Left renal pelvis (tissue), 4 donors: ENCODE data around the gene SLC22A15. TPM values are rescaled to one million over a fixed set of nuclear protein-coding genes. Genes with fewer than 3 reads are reported as not detected.
"Not testable (repeated sequence)": the region's sequence is repeated elsewhere in the genome, so short reads cannot be mapped to it uniquely, and the experiment has no call there.

Source experiments
- DNase-seq, 4 donors: peaks; one replicate each; pipeline ENCODE4 v3.0.0-alpha.2; 2013; ENCODE audit warnings: low read depth in 4 of 4, low spot score in 3 of 4
- polyA plus RNA-seq, 4 donors: library from polyadenylated mRNA; unstranded; fragments of 120-200 nt; gene quantifications; one replicate each; pipeline ENCODE4 v1.2.1, GENCODE V29; 2013; ENCODE audit not compliant: insufficient read length in 4 of 4

SLC22A15 gene
- polyA plus RNA-seq, 4 donors = 2.9 to 7.6 (median 5.8) TPM

DNA sequence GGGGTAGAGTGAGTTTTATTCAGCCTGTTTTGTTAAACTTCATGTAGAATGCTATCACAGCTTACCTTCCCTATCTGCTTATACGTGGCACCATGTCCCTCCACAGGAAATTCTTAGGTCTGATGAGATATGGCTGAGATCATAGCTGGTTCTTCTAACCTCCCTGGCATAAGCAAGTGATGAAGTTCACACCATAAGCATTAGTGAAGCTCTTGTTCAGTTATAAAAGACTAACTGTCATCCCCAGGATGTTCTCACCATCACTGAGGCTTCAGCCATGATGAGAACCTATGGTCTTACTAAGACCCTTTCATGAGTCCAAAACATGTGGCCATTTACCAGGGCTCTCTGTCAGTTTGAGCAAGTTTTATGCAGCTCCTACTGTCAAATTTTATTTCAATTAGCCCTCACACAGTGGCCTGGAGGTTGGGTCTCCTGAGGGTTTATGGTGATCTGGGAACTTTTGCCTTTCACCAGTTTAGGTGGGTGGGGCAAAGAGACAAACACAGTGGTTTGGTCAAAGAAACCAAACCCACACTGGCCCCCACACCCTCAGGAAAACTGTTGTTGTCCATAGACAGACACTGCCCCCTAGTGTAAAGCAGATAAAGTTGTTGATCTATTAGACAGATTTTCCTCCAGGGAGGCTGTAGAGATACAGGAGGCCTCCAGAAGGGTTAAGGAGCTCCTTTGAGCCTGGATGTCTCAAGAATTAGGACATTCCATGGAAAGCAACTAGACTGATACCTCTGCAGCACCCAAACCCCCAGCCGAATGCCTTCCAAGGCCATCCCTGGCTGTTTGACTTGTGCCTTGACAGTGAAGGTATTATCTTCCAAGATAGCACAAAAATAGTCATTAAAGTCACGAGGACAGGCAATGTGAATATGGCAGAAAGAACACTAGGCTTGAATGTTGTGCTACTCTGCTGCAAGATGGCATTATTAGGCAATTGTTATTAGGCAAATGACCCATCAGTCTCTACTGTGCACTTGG, 5.0 kb downstream of the SLC22A15 start:
- no peak for DNase-seq

DNA sequence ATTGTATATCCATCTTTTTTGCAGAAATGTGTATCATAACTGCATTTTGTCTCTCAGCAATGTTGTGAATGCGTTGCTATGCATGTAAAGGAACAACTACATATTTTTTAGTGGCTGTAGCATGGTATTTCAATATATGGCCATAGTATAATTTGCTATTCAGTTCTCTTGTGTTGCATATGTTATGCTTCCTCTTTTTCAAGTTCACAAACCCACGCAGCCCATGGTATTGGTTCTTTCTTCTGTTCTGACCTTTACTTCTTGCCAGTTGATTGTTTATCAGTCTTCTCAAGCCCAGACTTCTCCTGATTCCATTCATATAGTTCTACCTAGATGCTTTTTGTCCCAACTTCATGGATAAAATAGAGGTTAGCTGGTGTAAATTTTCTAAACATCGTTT, 6.1 kb downstream of the SLC22A15 start:
- DNase-seq = no peak

DNA sequence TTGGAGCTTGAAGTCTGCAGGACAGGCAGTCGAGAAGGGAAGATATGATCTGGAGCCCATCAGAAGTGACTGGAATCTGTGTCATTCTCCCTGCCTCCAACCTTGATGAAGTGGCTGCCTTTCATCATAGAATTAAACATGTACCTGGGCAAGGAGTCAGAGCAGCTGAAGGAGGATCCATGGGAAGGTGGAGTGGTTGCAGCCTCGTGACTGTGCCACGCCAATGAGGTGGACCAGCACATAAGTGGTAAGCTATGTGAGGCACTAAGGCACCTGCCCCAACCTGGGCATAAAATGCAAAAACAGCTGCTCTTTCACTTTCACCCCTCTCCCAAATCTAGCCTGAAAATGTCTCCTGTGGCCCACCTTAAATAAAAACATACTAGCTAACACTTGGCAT, 7.3 kb downstream of the SLC22A15 start:
- no peak for DNase-seq

- no peak for DNase-seq
Measured at GRCh38 chr1:115987623-115988022, 11.3 kb downstream of the SLC22A15 start.

- no peak for DNase-seq
Measured at GRCh38 chr1:115988953-115989352, 12.6 kb downstream of the SLC22A15 start.

DNA sequence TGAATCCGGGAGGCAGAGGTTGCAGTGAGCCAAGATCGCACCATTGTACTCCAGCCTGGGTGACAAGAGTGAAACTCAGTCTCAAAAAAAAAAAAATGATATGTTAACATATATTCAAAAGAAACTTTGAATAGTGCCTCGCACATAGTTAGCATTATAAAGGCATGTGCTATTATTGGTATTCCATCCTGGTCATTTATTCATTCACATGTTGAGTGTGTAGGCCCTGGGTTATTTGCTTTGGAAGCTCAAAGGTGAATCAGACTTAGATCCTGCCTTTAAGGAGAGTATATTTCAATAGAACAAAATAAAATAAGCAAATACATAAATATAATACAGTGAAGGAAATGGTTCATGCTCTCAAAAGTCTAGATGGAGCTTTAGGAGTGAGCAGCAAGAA, 13.4 kb downstream of the SLC22A15 start:
- no peak for DNase-seq

DNA sequence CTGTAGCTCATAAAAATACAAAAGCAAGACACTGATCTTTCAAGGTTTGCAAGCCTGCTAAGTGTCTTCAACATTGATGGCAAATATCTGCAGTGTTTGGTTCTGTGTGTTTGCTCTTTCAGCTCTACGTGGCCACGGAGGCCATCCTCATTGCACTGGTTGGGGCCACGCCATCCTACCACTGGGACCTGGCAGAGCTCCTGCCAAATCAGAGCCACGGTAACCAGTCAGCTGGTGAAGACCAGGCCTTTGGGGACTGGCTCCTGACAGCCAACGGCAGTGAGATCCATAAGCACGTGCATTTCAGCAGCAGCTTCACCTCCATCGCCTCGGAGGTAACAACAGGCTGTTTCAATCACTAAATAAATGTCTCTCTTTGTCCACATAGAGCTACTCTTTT, 15.6 kb downstream of the SLC22A15 start:
- no peak for DNase-seq

DNA sequence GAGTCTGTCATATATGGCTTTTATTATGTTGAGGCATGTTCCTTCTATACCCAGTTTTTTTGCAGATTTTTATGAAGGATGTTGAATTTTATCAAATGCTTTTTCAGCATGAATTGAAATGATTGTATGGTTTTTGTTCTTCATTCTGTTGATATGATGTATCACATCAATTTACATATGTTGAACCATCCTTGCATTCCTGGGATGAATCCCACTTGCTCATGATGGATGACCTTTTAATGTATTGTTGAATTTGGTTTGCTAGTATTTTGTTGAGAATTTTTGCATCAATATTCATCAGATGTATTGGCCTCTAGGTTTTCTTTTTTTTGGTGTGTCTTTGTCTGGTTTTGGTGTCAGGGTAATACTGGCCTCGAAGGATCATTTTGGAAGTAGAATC, 21.6 kb downstream of the SLC22A15 start:
- DNase-seq = not testable (repeated sequence)

GRCh38 chr1:116001739-116002487, 25.6 kb downstream of the SLC22A15 start:
- no peak for DNase-seq

GRCh38 chr1:116002781-116003420, 26.6 kb downstream of the SLC22A15 start:
- no peak for DNase-seq

DNA sequence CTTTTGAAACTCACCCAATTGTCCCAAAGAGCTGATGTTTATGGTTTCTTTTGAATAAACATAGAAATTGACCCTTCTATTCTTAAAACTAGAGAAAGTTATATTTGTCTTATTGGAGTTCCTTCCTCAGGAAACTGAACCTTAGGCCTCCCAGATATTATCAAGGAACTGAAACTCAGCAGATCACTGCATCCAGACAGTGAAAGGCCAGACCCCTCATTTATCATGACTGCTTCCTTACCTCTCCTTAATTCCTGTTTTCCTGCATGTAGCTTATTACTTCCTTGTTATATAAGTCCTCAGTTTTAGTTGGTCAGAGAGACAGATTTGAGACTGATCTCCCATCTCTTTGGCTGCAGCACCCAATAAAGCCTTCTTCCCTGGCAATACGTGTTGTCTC, 27.5 kb downstream of the SLC22A15 start:
- DNase-seq = no peak

GRCh38 chr1:116006486-116006964, 30.2 kb downstream of the SLC22A15 start:
- DNase-seq = no peak

- DNase-seq = no peak
Measured at GRCh38 chr1:116008656-116009390, 32.5 kb downstream of the SLC22A15 start.

DNA sequence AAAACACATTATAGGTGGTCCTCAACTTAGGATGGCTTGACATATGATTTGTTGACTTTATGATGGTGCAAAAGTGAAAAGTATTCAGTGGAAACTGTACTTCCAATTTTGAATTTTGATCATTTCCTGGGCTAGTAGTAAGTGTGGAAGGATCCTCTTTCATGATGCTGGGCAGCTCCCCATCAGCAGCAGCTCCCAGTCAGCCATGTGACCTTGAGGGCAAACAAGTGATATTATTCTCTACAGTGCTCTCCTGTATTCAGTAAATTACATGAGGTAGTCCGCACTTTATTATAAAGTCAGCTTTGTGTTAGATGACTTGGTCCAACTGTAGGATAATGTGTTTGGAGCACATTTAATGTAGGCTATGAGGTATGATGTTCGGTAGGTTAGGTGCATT, 36.4 kb downstream of the SLC22A15 start:
- no peak for DNase-seq

- no peak for DNase-seq
Measured at GRCh38 chr1:116015679-116016078, 39.4 kb downstream of the SLC22A15 start.

DNA sequence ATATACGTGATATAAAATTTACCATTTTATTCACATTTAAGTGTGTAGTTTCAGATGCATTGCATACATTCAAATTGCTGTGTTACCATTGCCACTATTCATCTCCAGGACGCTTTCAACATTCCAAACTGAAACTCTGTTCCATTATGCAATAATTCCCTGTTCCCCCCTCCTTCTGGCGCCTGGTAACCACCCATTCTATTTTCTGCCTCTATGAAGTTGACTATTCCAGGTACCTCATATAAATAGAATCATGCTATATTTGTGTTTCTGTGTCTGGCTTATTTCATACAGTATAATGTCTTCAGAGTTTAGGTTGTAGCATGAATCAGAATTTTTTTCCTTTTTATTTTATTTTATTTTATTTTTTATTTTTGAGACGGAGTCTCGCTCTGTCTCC, 41.7 kb downstream of the SLC22A15 start:
- no peak for DNase-seq

DNA sequence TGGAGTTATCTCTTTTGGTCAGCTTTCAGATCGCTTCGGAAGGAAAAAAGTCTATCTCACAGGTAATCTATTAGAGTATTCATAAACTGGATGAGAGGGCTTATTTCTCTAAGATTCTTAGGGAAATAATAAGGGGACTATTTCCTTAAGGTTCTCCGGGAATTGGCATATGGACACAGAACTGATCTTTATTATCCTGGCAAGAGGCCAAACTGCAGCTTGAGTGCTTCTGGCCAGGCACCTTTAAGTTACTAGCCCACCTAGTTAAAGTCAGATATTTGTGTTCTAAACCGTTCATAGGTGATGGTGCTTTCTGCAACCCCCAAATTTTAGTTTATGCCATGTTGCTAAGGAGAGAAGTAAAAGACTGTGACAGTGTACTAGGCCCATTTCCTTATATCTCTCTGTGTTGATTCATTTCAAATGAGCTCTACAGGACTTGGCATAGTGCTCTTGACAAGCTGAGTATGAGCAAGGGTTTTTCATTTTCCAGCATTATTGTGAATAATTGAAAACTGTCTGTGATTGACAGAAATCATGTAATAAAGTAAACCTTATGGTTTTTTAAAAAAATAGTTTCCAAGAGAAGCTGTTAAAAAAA, 43.4 kb downstream of the SLC22A15 start:
- DNase-seq = no peak

DNA sequence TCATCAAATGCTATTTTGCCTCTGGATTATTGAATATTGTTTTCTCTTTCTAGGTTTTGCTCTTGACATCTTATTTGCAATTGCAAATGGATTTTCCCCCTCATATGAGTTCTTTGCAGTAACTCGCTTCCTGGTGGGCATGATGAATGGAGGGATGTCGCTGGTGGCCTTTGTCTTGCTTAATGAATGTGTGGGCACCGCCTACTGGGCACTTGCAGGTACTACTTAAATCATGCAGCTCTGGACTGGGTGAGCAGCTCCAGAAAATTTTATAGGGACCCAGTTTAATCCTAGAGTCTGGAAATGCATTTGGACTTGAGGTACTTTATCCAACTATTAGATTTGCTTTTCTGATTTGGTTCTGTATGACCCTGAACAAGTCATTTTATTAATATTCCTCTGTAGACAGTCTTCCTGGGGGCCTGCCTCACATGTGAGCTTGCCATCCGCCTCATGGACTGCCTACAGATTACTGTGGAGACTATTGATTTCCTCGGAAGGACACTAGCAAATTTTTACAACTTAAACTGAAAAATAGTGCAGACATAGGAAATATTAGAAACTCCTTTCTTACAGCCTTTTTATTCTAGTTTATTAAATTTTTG, 44.5 kb downstream of the SLC22A15 start:
- DNase-seq = peak in 3 of 4 donors; percentile 4 to 12 (median 5)

DNA sequence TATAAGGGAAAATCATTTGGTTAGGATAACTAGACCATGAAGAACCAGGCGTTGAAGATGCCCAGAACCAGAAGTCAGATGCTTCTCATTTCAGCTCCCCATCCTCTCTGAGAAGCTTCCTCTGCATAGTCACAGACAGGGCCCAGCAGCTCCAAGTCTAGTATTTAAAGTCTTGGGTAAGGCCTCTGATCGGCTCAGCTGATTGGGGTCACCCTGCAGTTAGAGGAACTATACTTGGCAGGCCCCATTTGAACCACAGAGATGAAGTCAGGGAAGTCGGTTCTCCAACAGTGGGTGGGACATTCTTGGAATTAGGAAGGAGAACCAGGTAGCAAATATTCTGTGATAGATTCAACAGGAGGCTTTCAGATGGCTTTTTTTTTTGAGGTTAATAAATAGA, 48.3 kb downstream of the SLC22A15 start:
- DNase-seq = no peak

DNA sequence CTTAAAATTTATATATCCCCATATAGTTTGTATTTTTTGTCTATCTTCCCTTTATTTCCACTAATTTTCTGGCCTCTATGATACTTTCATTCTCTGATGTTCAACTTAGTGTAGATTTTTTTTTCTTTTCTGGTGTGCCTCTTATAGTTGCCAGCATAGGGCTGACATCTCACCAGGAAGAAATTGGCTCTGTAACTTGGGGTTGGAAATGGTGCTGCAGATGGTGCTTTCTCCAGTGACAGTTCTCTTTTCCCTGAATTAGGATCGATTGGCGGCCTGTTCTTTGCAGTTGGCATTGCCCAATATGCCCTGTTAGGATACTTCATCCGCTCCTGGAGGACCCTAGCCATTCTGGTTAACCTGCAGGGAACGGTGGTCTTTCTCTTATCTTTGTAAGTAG, 50.3 kb downstream of the SLC22A15 start:
- DNase-seq = no peak
